MCF 10A (cell line): ENCODE results near the gene SLC25A42. TPM values are rescaled to one million over a fixed set of nuclear protein-coding genes. Genes with fewer than 3 reads are reported as not detected.

Experiments
- BruUV-seq: library from RNA; stranded (reverse); fragments of 400-500 nt; replicated peaks from 2 replicates; lab custom pipeline; 2021; lab: Mats Ljungman, UMichigan
- CTCF ChIA-PET: fragments of 300-600 bp; sonication (Branson Sonifier 250); formaldehyde crosslinking; extraction: SDS; loops from one replicate; lab custom pipeline; 2021; ENCODE audit warnings: antibody characterized with exemption, inconsistent platforms; lab: Yijun Ruan, JAX
- POLR2A ChIA-PET: fragments of 300-600, 350-650 bp; sonication (Branson Sonifier 250); formaldehyde crosslinking; extraction: SDS; loops from one replicate; lab custom pipeline; 2020; ENCODE audit warnings: antibody characterized with exemption, inconsistent platforms; lab: Yijun Ruan, JAX
- DNase-seq: peaks from one replicate; pipeline ENCODE4 v3.0.0-alpha.2; 2018; ENCODE audit not compliant: unreplicated experiment
- H3K27ac Mint-ChIP-seq: one replicate; pipeline ENCODE4 v1.8.0; 2022; ENCODE audit warnings: mild to moderate bottlenecking, low read depth, mixed read lengths; ENCODE audit not compliant: unreplicated experiment
- H3K27me3 Mint-ChIP-seq: one replicate; pipeline ENCODE4 v1.8.0; 2022; ENCODE audit warnings: mixed read lengths; ENCODE audit not compliant: insufficient read depth, unreplicated experiment
- H3K36me3 Mint-ChIP-seq: one replicate; pipeline ENCODE4 v1.8.0; 2022; ENCODE audit warnings: mild to moderate bottlenecking, moderate library complexity, mixed read lengths; ENCODE audit not compliant: insufficient read depth, unreplicated experiment
- H3K4me1 Mint-ChIP-seq: one replicate; pipeline ENCODE4 v1.8.0; 2022; ENCODE audit warnings: mixed read lengths; ENCODE audit not compliant: insufficient read depth, unreplicated experiment
- H3K4me3 Mint-ChIP-seq: one replicate; pipeline ENCODE4 v1.8.0; 2022; ENCODE audit warnings: mild to moderate bottlenecking, moderate library complexity, mixed read lengths; ENCODE audit not compliant: unreplicated experiment
- H3K9me3 Mint-ChIP-seq: one replicate; pipeline ENCODE4 v1.8.0; 2022; ENCODE audit warnings: mixed read lengths; ENCODE audit not compliant: unreplicated experiment
- CTCF ChIP-seq: fragments of 200-600 bp; IDR thresholded peaks from one replicate; pipeline ENCODE4 v1.8.0; 2022; ENCODE audit warnings: antibody characterized with exemption, mild to moderate bottlenecking; ENCODE audit not compliant: unreplicated experiment
- intact Hi-C: fragments of 100-400 bp; cut with micrococcal nuclease; formaldehyde crosslinking; loops from 2 replicates; pipeline ENCODE4 v1.14.1; 2022
- total RNA-seq: library from RNA; stranded (reverse); gene quantifications from 2 replicates; pipeline ENCODE4 v1.2.3, GENCODE V29; 2022

The SLC25A42 gene
- total RNA-seq, 1 experiment from 2014 or later = 3.1 TPM

- BruUV-seq = no TSS peak
- POLR2A ChIA-PET = interaction anchor here (0.7 kb wide), 1 partner anchor 86 kb away, joined by 3 read pairs; no protein-coding TSS in a partner anchor
- Mint-ChIP-seq H3K4me3 (no peak overlapping the region), H3K27ac (no peak overlapping the region), H3K27me3 (no peaks in the 10 kb centered on the region), H3K36me3 (peaks cover 7% of the 10 kb centered on the region), H3K4me1 (peaks cover 9% of the 10 kb centered on the region), H3K9me3 (no peaks in the 10 kb centered on the region)
- no peak for TF ChIP-seq CTCF
- intact Hi-C loops = no loop called here
- CTCF ChIA-PET = interaction anchor here (0.6 kb wide), 1 partner anchor 421 kb away, joined by 3 read pairs; no protein-coding TSS in a partner anchor
- DNase-seq = no peak
Observed at GRCh38 chr19:19068659-19069654, 5.2 kb downstream of the SLC25A42 start.

GRCh38 chr19:19071897-19072296 lies 8.1 kb downstream of the SLC25A42 start:
- Mint-ChIP-seq H3K4me3 (no peak overlapping the region), H3K4me1 (no peaks in the 10 kb centered on the region), H3K9me3 (no peaks in the 10 kb centered on the region), H3K36me3 (peaks cover 7% of the 10 kb centered on the region), H3K27ac (no peak overlapping the region), H3K27me3 (no peaks in the 10 kb centered on the region)
- intact Hi-C loops = no loop called here
- POLR2A ChIA-PET = interaction anchor here (0.7 kb wide), 1 partner anchor 444 kb away, joined by 3 read pairs; the partner anchor contains the start of gene TSSK6
- no TSS peak for BruUV-seq
- CTCF ChIA-PET = no interaction called here
- DNase-seq = no peak
- TF ChIP-seq CTCF = no peak

GRCh38 chr19:19074196-19074882 lies 10.5 kb downstream of the SLC25A42 start:
- TF ChIP-seq CTCF = no peak
- H3K4me1 Mint-ChIP-seq = no peaks in the 10 kb centered on the region
- POLR2A ChIA-PET = no interaction called here
- CTCF ChIA-PET = interaction anchor here (0.6 kb wide), 1 partner anchor 81 kb away, joined by 3 read pairs; no protein-coding TSS in a partner anchor
- H3K27ac Mint-ChIP-seq = no peak overlapping the region
- no peak overlapping the region for H3K4me3 Mint-ChIP-seq
- H3K27me3 Mint-ChIP-seq = no peaks in the 10 kb centered on the region
- no peaks in the 10 kb centered on the region for H3K9me3 Mint-ChIP-seq
- intact Hi-C loops = no loop called here
- H3K36me3 Mint-ChIP-seq = peaks cover 7% of the 10 kb centered on the region
- no TSS peak for BruUV-seq
- DNase-seq = no peak

- ChIA-PET CTCF (interaction anchor here (0.7 kb wide), 1 partner anchor 92 kb away, joined by 3 read pairs; no protein-coding TSS in a partner anchor), POLR2A (no interaction called here)
- TF ChIP-seq CTCF = no peak
- DNase-seq = no peak
- Mint-ChIP-seq H3K27me3 (no peaks in the 10 kb centered on the region), H3K4me3 (no peak overlapping the region), H3K27ac (no peak overlapping the region), H3K36me3 (peaks cover 7% of the 10 kb centered on the region), H3K4me1 (no peaks in the 10 kb centered on the region), H3K9me3 (no peaks in the 10 kb centered on the region)
- intact Hi-C loops = no loop called here
- no TSS peak for BruUV-seq
Observed at GRCh38 chr19:19075126-19075525, 11.3 kb downstream of the SLC25A42 start.
